T47D (cell line): ENCODE results near the gene USP17L24.
"Not testable (repeated sequence)": the region's sequence is repeated elsewhere in the genome, so short reads cannot be mapped to it uniquely, and the experiment has no call there.

ENCODE experiments used
- DNase-seq, 2 experiments: peaks; one replicate each; pipeline versions ENCODE4 v3.0.0 to v3.0.0-alpha.2; 2011 to 2012; ENCODE audit warnings: low read depth in 1 of 2, low spot score in 1 of 2
- in situ Hi-C: cut with HindIII; loops from 2 replicates; pipeline ENCODE4 v1.10.0; 2016; ENCODE audit warnings: low sequenced_read_pairs, low pct_unique_long_range_greater_than_20kb

Gene USP17L24, protein sequence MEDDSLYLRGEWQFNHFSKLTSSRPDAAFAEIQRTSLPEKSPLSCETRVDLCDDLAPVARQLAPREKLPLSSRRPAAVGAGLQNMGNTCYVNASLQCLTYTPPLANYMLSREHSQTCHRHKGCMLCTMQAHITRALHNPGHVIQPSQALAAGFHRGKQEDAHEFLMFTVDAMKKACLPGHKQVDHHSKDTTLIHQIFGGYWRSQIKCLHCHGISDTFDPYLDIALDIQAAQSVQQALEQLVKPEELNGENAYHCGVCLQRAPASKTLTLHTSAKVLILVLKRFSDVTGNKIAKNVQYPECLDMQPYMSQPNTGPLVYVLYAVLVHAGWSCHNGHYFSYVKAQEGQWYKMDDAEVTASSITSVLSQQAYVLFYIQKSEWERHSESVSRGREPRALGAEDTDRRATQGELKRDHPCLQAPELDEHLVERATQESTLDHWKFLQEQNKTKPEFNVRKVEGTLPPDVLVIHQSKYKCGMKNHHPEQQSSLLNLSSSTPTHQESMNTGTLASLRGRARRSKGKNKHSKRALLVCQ

DNA sequence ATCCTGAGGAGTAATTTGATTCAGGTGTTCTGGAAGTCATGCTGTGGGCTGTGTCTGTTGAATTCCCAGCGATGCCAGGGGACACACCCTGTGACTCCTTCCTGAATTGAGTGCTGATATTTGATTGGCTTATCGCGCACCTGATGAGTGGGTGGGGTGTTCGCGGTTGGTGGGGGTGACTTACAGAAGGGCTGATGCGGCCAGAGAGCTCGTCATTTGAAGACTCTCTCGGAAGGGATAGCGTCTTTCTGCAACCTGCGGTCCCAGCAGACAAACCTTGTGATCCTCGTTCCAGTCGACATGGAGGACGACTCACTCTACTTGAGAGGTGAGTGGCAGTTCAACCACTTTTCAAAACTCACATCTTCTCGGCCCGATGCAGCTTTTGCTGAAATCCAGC lies at the start of gene USP17L24:
Gene USP17L24, plus strand, starts transcription at position 301 of the 400 bp plus-strand sequence. Its CDS starts 0 bp downstream, at position 301.
- in situ Hi-C loops, result not testable (repeated sequence)

DNA sequence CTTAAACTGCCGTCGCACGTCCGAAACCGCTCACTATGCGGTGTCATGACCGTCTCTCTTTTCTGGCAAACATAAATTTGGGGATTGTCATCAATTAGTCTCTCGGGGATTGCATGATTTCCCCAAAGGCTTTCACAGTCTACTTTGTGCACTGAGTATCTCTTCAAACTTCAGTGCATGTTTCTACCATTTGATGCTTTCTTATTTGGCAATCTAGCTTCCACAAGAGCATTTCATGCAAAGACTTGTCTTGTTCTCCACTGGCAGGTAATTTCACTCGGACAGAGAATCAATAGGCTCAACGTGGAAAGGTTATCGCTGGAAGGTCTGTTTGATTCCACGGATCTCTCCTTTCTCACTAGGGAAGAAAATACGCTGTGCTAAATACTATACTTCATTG lies 774 bp upstream of the USP17L24 start:
- DNase-seq, in situ Hi-C loops: not testable (repeated sequence)

More for the DNA sequence above, at the start of gene USP17L24:
- DNase-seq, result not testable (repeated sequence)

DNA sequence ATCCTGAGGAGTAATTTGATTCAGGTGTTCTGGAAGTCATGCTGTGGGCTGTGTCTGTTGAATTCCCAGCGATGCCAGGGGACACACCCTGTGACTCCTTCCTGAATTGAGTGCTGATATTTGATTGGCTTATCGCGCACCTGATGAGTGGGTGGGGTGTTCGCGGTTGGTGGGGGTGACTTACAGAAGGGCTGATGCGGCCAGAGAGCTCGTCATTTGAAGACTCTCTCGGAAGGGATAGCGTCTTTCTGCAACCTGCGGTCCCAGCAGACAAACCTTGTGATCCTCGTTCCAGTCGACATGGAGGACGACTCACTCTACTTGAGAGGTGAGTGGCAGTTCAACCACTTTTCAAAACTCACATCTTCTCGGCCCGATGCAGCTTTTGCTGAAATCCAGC lies 4.6 kb downstream of the USP17L24 start, which contains the start of gene USP17L25:
Gene USP17L25, plus strand, starts transcription at position 301 of the 400 bp plus-strand sequence. Its CDS starts 0 bp downstream, at position 301.
- DNase-seq, in situ Hi-C loops: not testable (repeated sequence)

DNA sequence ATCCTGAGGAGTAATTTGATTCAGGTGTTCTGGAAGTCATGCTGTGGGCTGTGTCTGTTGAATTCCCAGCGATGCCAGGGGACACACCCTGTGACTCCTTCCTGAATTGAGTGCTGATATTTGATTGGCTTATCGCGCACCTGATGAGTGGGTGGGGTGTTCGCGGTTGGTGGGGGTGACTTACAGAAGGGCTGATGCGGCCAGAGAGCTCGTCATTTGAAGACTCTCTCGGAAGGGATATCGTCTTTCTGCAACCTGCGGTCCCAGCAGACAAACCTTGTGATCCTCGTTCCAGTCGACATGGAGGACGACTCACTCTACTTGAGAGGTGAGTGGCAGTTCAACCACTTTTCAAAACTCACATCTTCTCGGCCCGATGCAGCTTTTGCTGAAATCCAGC lies 9.4 kb downstream of the USP17L24 start, which contains the start of gene USP17L26:
Gene USP17L26, plus strand, starts transcription at position 301 of the 400 bp plus-strand sequence. Its CDS starts 0 bp downstream, at position 301.
- in situ Hi-C loops, DNase-seq: not testable (repeated sequence)

DNA sequence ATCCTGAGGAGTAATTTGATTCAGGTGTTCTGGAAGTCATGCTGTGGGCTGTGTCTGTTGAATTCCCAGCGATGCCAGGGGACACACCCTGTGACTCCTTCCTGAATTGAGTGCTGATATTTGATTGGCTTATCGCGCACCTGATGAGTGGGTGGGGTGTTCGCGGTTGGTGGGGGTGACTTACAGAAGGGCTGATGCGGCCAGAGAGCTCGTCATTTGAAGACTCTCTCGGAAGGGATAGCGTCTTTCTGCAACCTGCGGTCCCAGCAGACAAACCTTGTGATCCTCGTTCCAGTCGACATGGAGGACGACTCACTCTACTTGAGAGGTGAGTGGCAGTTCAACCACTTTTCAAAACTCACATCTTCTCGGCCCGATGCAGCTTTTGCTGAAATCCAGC lies 14.1 kb downstream of the USP17L24 start, which contains the start of gene USP17L5:
Gene USP17L5, plus strand, starts transcription at position 301 of the 400 bp plus-strand sequence. Its CDS starts 0 bp downstream, at position 301.
- in situ Hi-C loops, result not testable (repeated sequence)

DNA sequence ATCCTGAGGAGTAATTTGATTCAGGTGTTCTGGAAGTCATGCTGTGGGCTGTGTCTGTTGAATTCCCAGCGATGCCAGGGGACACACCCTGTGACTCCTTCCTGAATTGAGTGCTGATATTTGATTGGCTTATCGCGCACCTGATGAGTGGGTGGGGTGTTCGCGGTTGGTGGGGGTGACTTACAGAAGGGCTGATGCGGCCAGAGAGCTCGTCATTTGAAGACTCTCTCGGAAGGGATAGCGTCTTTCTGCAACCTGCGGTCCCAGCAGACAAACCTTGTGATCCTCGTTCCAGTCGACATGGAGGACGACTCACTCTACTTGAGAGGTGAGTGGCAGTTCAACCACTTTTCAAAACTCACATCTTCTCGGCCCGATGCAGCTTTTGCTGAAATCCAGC lies 18.9 kb downstream of the USP17L24 start, which contains the start of gene USP17L27:
Gene USP17L27, plus strand, starts transcription at position 301 of the 400 bp plus-strand sequence. Its CDS starts 0 bp downstream, at position 301.
- in situ Hi-C loops, DNase-seq: not testable (repeated sequence)

More for the DNA sequence above, 14.1 kb downstream of the USP17L24 start, which contains the start of gene USP17L5:
- not testable (repeated sequence) for DNase-seq

DNA sequence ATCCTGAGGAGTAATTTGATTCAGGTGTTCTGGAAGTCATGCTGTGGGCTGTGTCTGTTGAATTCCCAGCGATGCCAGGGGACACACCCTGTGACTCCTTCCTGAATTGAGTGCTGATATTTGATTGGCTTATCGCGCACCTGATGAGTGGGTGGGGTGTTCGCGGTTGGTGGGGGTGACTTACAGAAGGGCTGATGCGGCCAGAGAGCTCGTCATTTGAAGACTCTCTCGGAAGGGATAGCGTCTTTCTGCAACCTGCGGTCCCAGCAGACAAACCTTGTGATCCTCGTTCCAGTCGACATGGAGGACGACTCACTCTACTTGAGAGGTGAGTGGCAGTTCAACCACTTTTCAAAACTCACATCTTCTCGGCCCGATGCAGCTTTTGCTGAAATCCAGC lies 23.6 kb downstream of the USP17L24 start, which contains the start of gene USP17L28:
Gene USP17L28, plus strand, starts transcription at position 301 of the 400 bp plus-strand sequence. Its CDS starts 0 bp downstream, at position 301.
- in situ Hi-C loops, DNase-seq: not testable (repeated sequence)

DNA sequence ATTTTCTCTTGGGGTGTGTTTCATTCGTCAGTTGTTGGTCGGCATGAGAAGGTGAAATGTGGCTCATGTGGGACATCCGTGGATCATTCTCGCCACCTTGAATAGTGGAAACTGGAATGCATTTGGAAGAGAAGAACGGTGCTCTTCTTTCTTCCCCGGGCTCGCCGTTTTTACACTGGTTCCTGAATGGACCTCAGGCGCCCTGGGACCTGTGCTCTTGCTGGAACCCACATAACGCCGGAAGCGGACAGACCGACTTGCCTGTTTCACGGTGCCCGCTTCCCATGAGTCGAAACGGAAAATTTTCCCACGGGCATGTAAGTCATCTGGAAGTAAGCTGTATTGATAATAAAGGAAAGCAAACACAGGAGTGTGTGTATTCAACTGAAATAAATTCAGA lies 25.9 kb downstream of the USP17L24 start:
- not testable (repeated sequence) for DNase-seq

DNA sequence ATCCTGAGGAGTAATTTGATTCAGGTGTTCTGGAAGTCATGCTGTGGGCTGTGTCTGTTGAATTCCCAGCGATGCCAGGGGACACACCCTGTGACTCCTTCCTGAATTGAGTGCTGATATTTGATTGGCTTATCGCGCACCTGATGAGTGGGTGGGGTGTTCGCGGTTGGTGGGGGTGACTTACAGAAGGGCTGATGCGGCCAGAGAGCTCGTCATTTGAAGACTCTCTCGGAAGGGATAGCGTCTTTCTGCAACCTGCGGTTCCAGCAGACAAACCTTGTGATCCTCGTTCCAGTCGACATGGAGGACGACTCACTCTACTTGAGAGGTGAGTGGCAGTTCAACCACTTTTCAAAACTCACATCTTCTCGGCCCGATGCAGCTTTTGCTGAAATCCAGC lies 28.4 kb downstream of the USP17L24 start, which contains the start of gene USP17L29:
Gene USP17L29, plus strand, starts transcription at position 301 of the 400 bp plus-strand sequence. Its CDS starts 0 bp downstream, at position 301.
- DNase-seq, in situ Hi-C loops: not testable (repeated sequence)

More for the DNA sequence above, 25.9 kb downstream of the USP17L24 start:
- in situ Hi-C loops, result not testable (repeated sequence)

DNA sequence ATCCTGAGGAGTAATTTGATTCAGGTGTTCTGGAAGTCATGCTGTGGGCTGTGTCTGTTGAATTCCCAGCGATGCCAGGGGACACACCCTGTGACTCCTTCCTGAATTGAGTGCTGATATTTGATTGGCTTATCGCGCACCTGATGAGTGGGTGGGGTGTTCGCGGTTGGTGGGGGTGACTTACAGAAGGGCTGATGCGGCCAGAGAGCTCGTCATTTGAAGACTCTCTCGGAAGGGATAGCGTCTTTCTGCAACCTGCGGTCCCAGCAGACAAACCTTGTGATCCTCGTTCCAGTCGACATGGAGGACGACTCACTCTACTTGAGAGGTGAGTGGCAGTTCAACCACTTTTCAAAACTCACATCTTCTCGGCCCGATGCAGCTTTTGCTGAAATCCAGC lies 37.9 kb downstream of the USP17L24 start, which contains the start of gene USP17L30:
Gene USP17L30, plus strand, starts transcription at position 301 of the 400 bp plus-strand sequence. Its CDS starts 0 bp downstream, at position 301.
- in situ Hi-C loops, DNase-seq: not testable (repeated sequence)
